Astrocyte (in vitro differentiated cells and primary cell): Measurements from ENCODE around the gene CRTAP. TPM values are rescaled to one million over a fixed set of nuclear protein-coding genes. Genes with fewer than 3 reads are reported as not detected.

Experiments used
- DNase-seq: peaks from one replicate; pipeline ENCODE4 v3.0.0-alpha.2; 2010; ENCODE audit warnings: low read depth
- FAIRE-seq: peaks from 2 replicates; lab custom pipeline; 2011; peaks lifted over from hg19 to GRCh38; lab: Jason Lieb, UNC
- H2AFZ ChIP-seq: 2 replicates; pipeline ENCODE4 v1.6.0; 2012; ENCODE audit warnings: low read depth, low read length, inconsistent platforms
- H3K27ac ChIP-seq: 2 replicates; pipeline ENCODE4 v1.5.1; 2011; ENCODE audit warnings: low read depth, low read length, inconsistent platforms
- H3K27me3 ChIP-seq: 2 replicates; pipeline ENCODE4 v1.6.0; 2011; ENCODE audit warnings: low read length, inconsistent platforms; ENCODE audit not compliant: insufficient read depth
- H3K36me3 ChIP-seq: 2 replicates; pipeline ENCODE4 v1.5.1; 2011; ENCODE audit warnings: low read length, inconsistent platforms; ENCODE audit not compliant: insufficient read depth
- H3K4me1 ChIP-seq: 2 replicates; pipeline ENCODE4 v1.5.1; 2011; ENCODE audit warnings: low read length, inconsistent platforms; ENCODE audit not compliant: insufficient read depth
- H3K4me2 ChIP-seq: 2 replicates; pipeline ENCODE4 v1.6.0; 2012; ENCODE audit warnings: low read length, inconsistent platforms
- H3K4me3 ChIP-seq: 2 replicates; pipeline ENCODE4 v1.5.1; 2011; ENCODE audit warnings: low read depth, mild to moderate bottlenecking, low read length, inconsistent platforms; ENCODE audit not compliant: insufficient read depth
- H3K79me2 ChIP-seq: 2 replicates; pipeline ENCODE4 v1.6.0; 2012; ENCODE audit warnings: mild to moderate bottlenecking, low read length, inconsistent platforms; ENCODE audit not compliant: insufficient read depth
- H3K9ac ChIP-seq: 2 replicates; pipeline ENCODE4 v1.6.0; 2012; ENCODE audit warnings: mild to moderate bottlenecking, low read length, inconsistent platforms
- H3K9me3 ChIP-seq: 2 replicates; pipeline ENCODE4 v1.5.1; 2012; ENCODE audit warnings: low read depth, mild to moderate bottlenecking, low read length, inconsistent platforms; ENCODE audit not compliant: insufficient read depth
- H4K20me1 ChIP-seq: 2 replicates; pipeline ENCODE4 v1.6.0; 2012; ENCODE audit warnings: low read length, inconsistent platforms; ENCODE audit not compliant: insufficient read depth
- H3K27ac Mint-ChIP-seq: one replicate; pipeline ENCODE4 v1.8.0; 2021; ENCODE audit warnings: mild to moderate bottlenecking, mixed read lengths; ENCODE audit not compliant: unreplicated experiment
- H3K27me3 Mint-ChIP-seq: one replicate; pipeline ENCODE4 v1.8.0; 2021; ENCODE audit warnings: low read depth, mixed read lengths; ENCODE audit not compliant: unreplicated experiment
- H3K36me3 Mint-ChIP-seq: one replicate; pipeline ENCODE4 v1.8.0; 2021; ENCODE audit warnings: low read depth, mixed read lengths; ENCODE audit not compliant: unreplicated experiment
- H3K4me1 Mint-ChIP-seq: one replicate; pipeline ENCODE4 v1.8.0; 2021; ENCODE audit warnings: low read depth, mixed read lengths; ENCODE audit not compliant: unreplicated experiment
- H3K4me3 Mint-ChIP-seq: one replicate; pipeline ENCODE4 v1.8.0; 2021; ENCODE audit warnings: mild to moderate bottlenecking, moderate library complexity, mixed read lengths; ENCODE audit not compliant: unreplicated experiment
- H3K9me3 Mint-ChIP-seq: one replicate; pipeline ENCODE4 v1.8.0; 2021; ENCODE audit warnings: mild to moderate bottlenecking, mixed read lengths; ENCODE audit not compliant: unreplicated experiment
- CTCF ChIP-seq: IDR thresholded peaks from 2 replicates; pipeline ENCODE4 v1.5.1; 2011; ENCODE audit warnings: low read depth, mild to moderate bottlenecking, inconsistent platforms, low read length, moderate library complexity; ENCODE audit not compliant: insufficient read depth
- EZH2 ChIP-seq: IDR thresholded peaks from 2 replicates; pipeline ENCODE4 v1.6.1; 2012; ENCODE audit warnings: mild to moderate bottlenecking, low read length, inconsistent platforms; ENCODE audit not compliant: insufficient read depth
- total RNA-seq: library from RNA; stranded (reverse); gene quantifications from 2 replicates; pipeline ENCODE4 v1.2.1, GENCODE V29; 2021

Gene CRTAP
- total RNA-seq, 1 donor from 2014 or later: 145 TPM

- Histone ChIP-seq H3K9ac (no peak overlapping the region), H3K4me2 (no peak overlapping the region), H4K20me1 (no peaks in the 10 kb centered on the region), H3K4me3 (no peak overlapping the region), H3K27ac (no peak overlapping the region), H3K79me2 (no peaks in the 10 kb centered on the region), H3K36me3 (peaks cover 12% of the 10 kb centered on the region), H3K9me3 (no peaks in the 10 kb centered on the region), H3K27me3 (no peaks in the 10 kb centered on the region), H3K4me1 (peaks cover 14% of the 10 kb centered on the region), H2AFZ (no peak overlapping the region)
- Mint-ChIP-seq H3K27ac (no peak overlapping the region), H3K36me3 (peaks cover 52% of the 10 kb centered on the region), H3K9me3 (no peaks in the 10 kb centered on the region), H3K4me1 (peaks cover 17% of the 10 kb centered on the region), H3K4me3 (no peak overlapping the region), H3K27me3 (no peaks in the 10 kb centered on the region)
- DNase-seq (no peak), FAIRE-seq (no peak)
- TF ChIP-seq EZH2: no peak
- no peak for TF ChIP-seq CTCF
Observed at GRCh38 chr3:33145221-33145900, 31.5 kb downstream of the CRTAP start.

- Histone ChIP-seq H3K9me3 (no peaks in the 10 kb centered on the region), H3K27ac (no peak overlapping the region), H3K4me2 (peak overlapping the region; percentile 6), H3K4me1 (peaks cover 14% of the 10 kb centered on the region), H4K20me1 (no peaks in the 10 kb centered on the region), H3K9ac (no peak overlapping the region), H3K4me3 (no peak overlapping the region), H2AFZ (no peak overlapping the region), H3K27me3 (no peaks in the 10 kb centered on the region), H3K36me3 (peaks cover 12% of the 10 kb centered on the region), H3K79me2 (no peaks in the 10 kb centered on the region)
- Mint-ChIP-seq H3K27ac (no peak overlapping the region), H3K36me3 (peaks cover 48% of the 10 kb centered on the region), H3K4me1 (peaks cover 17% of the 10 kb centered on the region), H3K27me3 (no peaks in the 10 kb centered on the region), H3K9me3 (no peaks in the 10 kb centered on the region), H3K4me3 (no peak overlapping the region)
- FAIRE-seq (no peak), DNase-seq (no peak)
- TF ChIP-seq EZH2: no peak
- no peak for TF ChIP-seq CTCF
Observed at GRCh38 chr3:33145901-33146580, 32.2 kb downstream of the CRTAP start.
